GM19238 (cell line): ENCODE measurements around the gene ERV3-1.
"Not testable (repeated sequence)": the region's sequence is repeated elsewhere in the genome, so short reads cannot be mapped to it uniquely, and the experiment has no call there.

Experiments used
- DNase-seq: peaks from one replicate; pipeline ENCODE4 v3.0.0; 2011; ENCODE audit warnings: low spot score; ENCODE audit not compliant: insufficient read length

ERV3-1 gene

GRCh38 chr7:65006094-65006992, at the start of gene ERV3-1:
TSS of gene ERV3-1 (minus strand) at chr7:65006687. CDS start at chr7:64993026, 13,661 bp downstream.
- DNase-seq = peak; percentile 86

GRCh38 chr7:65055786-65056185, 49.3 kb upstream of the ERV3-1 start:
- DNase-seq = not testable (repeated sequence)

GRCh38 chr7:65054466-65054994, 48.0 kb upstream of the ERV3-1 start:
- DNase-seq = not testable (repeated sequence)

GRCh38 chr7:65051654-65052053, 45.2 kb upstream of the ERV3-1 start:
- not testable (repeated sequence) for DNase-seq

GRCh38 chr7:65051139-65051538, 44.7 kb upstream of the ERV3-1 start:
- not testable (repeated sequence) for DNase-seq

GRCh38 chr7:65046329-65046728, 39.8 kb upstream of the ERV3-1 start:
- DNase-seq = not testable (repeated sequence)

- DNase-seq = not testable (repeated sequence)
Observed at GRCh38 chr7:65045589-65045988, 39.1 kb upstream of the ERV3-1 start.

- peak; percentile 4 for DNase-seq
Observed at GRCh38 chr7:65038767-65039166, 32.3 kb upstream of the ERV3-1 start.

GRCh38 chr7:65037740-65038688, 31.5 kb upstream of the ERV3-1 start:
- DNase-seq = peak; percentile 79

- not testable (repeated sequence) for DNase-seq
Observed at GRCh38 chr7:65036526-65036925, 30.0 kb upstream of the ERV3-1 start.

- DNase-seq = not testable (repeated sequence)
Observed at GRCh38 chr7:65035469-65035868, 29.0 kb upstream of the ERV3-1 start.

- not testable (repeated sequence) for DNase-seq
Observed at GRCh38 chr7:65034120-65034782, 27.8 kb upstream of the ERV3-1 start.

- DNase-seq = not testable (repeated sequence)
Observed at GRCh38 chr7:65033391-65033790, 26.9 kb upstream of the ERV3-1 start.

- not testable (repeated sequence) for DNase-seq
Observed at GRCh38 chr7:65025023-65025422, 18.5 kb upstream of the ERV3-1 start.

GRCh38 chr7:65020978-65021377, 14.5 kb upstream of the ERV3-1 start:
- DNase-seq = not testable (repeated sequence)

GRCh38 chr7:65009881-65010280, 3.4 kb upstream of the ERV3-1 start:
- not testable (repeated sequence) for DNase-seq

GRCh38 chr7:65009394-65009793, 2.9 kb upstream of the ERV3-1 start:
- not testable (repeated sequence) for DNase-seq

- DNase-seq = not testable (repeated sequence)
Observed at GRCh38 chr7:65007036-65007435, 549 bp upstream of the ERV3-1 start.

- DNase-seq = no peak
Observed at GRCh38 chr7:65004575-65004974, 1.9 kb downstream of the ERV3-1 start.

GRCh38 chr7:65002972-65003585, 3.4 kb downstream of the ERV3-1 start:
- DNase-seq = no peak
